NT2/D1 (cell line): ENCODE measurements around the gene KPNB1.

Source experiments
- DNase-seq: peaks from one replicate; pipeline ENCODE4 v3.0.0-alpha.2; 2011; ENCODE audit warnings: low read depth, low spot score
- H3K27me3 ChIP-seq: 2 replicates; pipeline ENCODE4 v1.6.0; 2011; ENCODE audit warnings: mild to moderate bottlenecking; ENCODE audit not compliant: insufficient read length, insufficient read depth
- H3K36me3 ChIP-seq: 2 replicates; pipeline ENCODE4 v1.6.1; 2011; ENCODE audit warnings: mild to moderate bottlenecking, low read length, mixed read lengths; ENCODE audit not compliant: insufficient read depth, insufficient read length
- H3K4me1 ChIP-seq: 2 replicates; pipeline ENCODE4 v1.5.1; 2011; ENCODE audit not compliant: insufficient read depth, insufficient read length
- H3K4me3 ChIP-seq: 2 replicates; pipeline ENCODE4 v1.5.1; 2011; ENCODE audit warnings: low read depth; ENCODE audit not compliant: insufficient read length
- H3K9ac ChIP-seq: 2 replicates; pipeline ENCODE4 v1.6.0; 2011; ENCODE audit warnings: low read depth; ENCODE audit not compliant: insufficient read length
- H3K9me3 ChIP-seq: 2 replicates; pipeline ENCODE4 v1.5.1; 2011; ENCODE audit warnings: mild to moderate bottlenecking, low read length; ENCODE audit not compliant: insufficient read depth
- SUZ12 ChIP-seq: IDR thresholded peaks from 2 replicates; pipeline ENCODE4 v1.6.1; 2011; ENCODE audit not compliant: insufficient read length, insufficient read depth; ENCODE audit errors: extremely low read depth
- YY1 ChIP-seq: IDR thresholded peaks from 2 replicates; pipeline ENCODE4 v1.6.1; 2011; ENCODE audit not compliant: insufficient read length, insufficient read depth
- ZNF274 ChIP-seq: IDR thresholded peaks from 2 replicates; pipeline ENCODE4 v1.6.1; 2011; ENCODE audit warnings: mild to moderate bottlenecking, low read depth, low read length

KPNB1 gene

GRCh38 chr17:47665655-47666054 lies 15.9 kb downstream of the KPNB1 start:
- no peak overlapping the region for H3K4me3 ChIP-seq
- no peaks in the 10 kb centered on the region for H3K4me1 ChIP-seq
- no peaks in the 10 kb centered on the region for H3K9me3 ChIP-seq
- DNase-seq: no peak
- no peaks in the 10 kb centered on the region for H3K27me3 ChIP-seq
- no peak overlapping the region for H3K9ac ChIP-seq
- peaks cover 95% of the 10 kb centered on the region for H3K36me3 ChIP-seq
- TF ChIP-seq ZNF274 (no peak), YY1 (no peak), SUZ12 (no peak)

GRCh38 chr17:47669081-47669480 lies 19.4 kb downstream of the KPNB1 start:
- no peak overlapping the region for H3K4me3 ChIP-seq
- H3K9ac ChIP-seq: no peak overlapping the region
- peaks cover 95% of the 10 kb centered on the region for H3K36me3 ChIP-seq
- no peaks in the 10 kb centered on the region for H3K4me1 ChIP-seq
- no peaks in the 10 kb centered on the region for H3K27me3 ChIP-seq
- DNase-seq: no peak
- TF ChIP-seq SUZ12 (no peak), YY1 (no peak), ZNF274 (no peak)
- H3K9me3 ChIP-seq: no peaks in the 10 kb centered on the region

- Histone ChIP-seq H3K27me3 (no peaks in the 10 kb centered on the region), H3K4me1 (no peaks in the 10 kb centered on the region), H3K4me3 (no peak overlapping the region), H3K9me3 (no peaks in the 10 kb centered on the region), H3K36me3 (peaks cover 96% of the 10 kb centered on the region), H3K9ac (no peak overlapping the region)
- TF ChIP-seq YY1 (no peak), ZNF274 (no peak), SUZ12 (no peak)
- DNase-seq: no peak
Measured at GRCh38 chr17:47670064-47670463, 20.3 kb downstream of the KPNB1 start.

DNA sequence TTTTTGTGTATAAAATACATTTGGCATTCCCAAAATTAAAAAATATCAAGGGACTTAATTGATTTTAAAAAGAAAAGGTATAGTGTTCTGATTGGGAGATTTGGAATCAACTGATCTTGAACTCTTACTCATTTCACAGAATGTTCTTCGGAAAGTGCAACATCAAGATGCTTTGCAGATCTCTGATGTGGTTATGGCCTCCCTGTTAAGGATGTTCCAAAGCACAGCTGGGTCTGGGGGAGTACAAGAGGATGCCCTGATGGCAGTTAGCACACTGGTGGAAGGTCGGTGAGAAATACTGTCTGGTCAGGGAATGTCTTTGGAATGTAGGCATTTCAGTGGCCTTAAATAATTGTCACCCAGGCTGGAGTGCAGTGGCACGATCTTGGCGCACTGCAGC lies 24.8 kb downstream of the KPNB1 start:
- Histone ChIP-seq H3K9me3 (no peaks in the 10 kb centered on the region), H3K9ac (no peak overlapping the region), H3K36me3 (peaks cover 100% of the 10 kb centered on the region), H3K4me1 (no peaks in the 10 kb centered on the region), H3K4me3 (no peak overlapping the region), H3K27me3 (no peaks in the 10 kb centered on the region)
- TF ChIP-seq YY1 (no peak), ZNF274 (no peak), SUZ12 (no peak)
- no peak for DNase-seq

- DNase-seq: no peak
- Histone ChIP-seq H3K4me3 (no peak overlapping the region), H3K9ac (no peak overlapping the region), H3K27me3 (no peaks in the 10 kb centered on the region), H3K4me1 (no peaks in the 10 kb centered on the region), H3K36me3 (peaks cover 99% of the 10 kb centered on the region), H3K9me3 (no peaks in the 10 kb centered on the region)
- TF ChIP-seq YY1 (no peak), ZNF274 (no peak), SUZ12 (no peak)
Measured at GRCh38 chr17:47675380-47676198, 25.9 kb downstream of the KPNB1 start.

- Histone ChIP-seq H3K9me3 (no peaks in the 10 kb centered on the region), H3K36me3 (peaks cover 99% of the 10 kb centered on the region), H3K4me3 (no peak overlapping the region), H3K4me1 (no peaks in the 10 kb centered on the region), H3K27me3 (no peaks in the 10 kb centered on the region), H3K9ac (no peak overlapping the region)
- TF ChIP-seq SUZ12: no peak
- no peak for TF ChIP-seq YY1
- TF ChIP-seq ZNF274: no peak
- no peak for DNase-seq
Measured at GRCh38 chr17:47676199-47676472, 26.4 kb downstream of the KPNB1 start.

DNA sequence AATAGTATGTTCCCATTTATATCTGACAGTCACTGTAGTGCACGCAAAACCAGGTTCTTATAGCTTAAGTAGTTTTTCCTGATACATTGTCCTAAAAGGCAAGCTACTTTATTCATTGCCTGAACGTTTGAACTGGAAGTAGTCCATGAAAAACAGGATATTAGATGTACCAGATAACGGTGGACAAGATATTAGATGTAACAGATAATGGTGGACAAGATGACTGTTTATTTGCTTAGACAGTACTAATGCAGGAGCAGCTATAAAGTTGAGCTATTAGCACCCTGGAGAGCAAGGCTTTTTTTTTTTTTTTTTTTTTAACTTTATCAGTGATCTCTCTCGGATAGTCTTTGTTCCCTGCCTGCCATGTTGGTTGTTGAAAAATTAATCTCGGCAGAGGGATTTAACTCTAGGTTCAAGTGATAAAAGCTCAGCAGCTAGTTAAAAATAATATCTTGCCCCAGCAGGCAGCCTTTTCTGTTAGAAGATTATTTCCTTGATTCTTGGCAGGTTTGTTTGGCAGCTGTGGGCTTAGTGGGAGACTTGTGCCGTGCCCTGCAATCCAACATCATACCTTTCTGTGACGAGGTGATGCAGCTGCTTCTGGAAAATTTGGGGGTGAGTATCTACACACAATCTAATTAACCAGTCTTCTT lies 26.9 kb downstream of the KPNB1 start:
- Histone ChIP-seq H3K36me3 (peaks cover 95% of the 10 kb centered on the region), H3K27me3 (no peaks in the 10 kb centered on the region), H3K9ac (no peak overlapping the region), H3K4me3 (no peak overlapping the region), H3K4me1 (no peaks in the 10 kb centered on the region), H3K9me3 (no peaks in the 10 kb centered on the region)
- DNase-seq: no peak
- TF ChIP-seq YY1 (no peak), ZNF274 (no peak), SUZ12 (no peak)
